GM12878 (cell line): Measurements from ENCODE around the gene METTL8. TPM values are rescaled to one million over a fixed set of nuclear protein-coding genes. Genes with fewer than 3 reads are reported as not detected.

ENCODE experiments used
- ATAC-seq: fragments of 200-7000 bp; cut with Tn5 transposase; 3 replicates; pipeline ENCODE4 v1.9.1; 2020; ENCODE audit warnings: mild to moderate bottlenecking, moderate library complexity
- BruUV-seq: library from RNA; stranded (reverse); fragments of 400-500 nt; replicated peaks from 2 replicates; lab custom pipeline; 2021; lab: Mats Ljungman, UMichigan
- CTCF ChIA-PET: fragments of 300-600 bp; sonication (Branson Sonifier 250); formaldehyde crosslinking; extraction: SDS; loops from one replicate; lab custom pipeline; 2021; ENCODE audit warnings: inconsistent platforms; lab: Yijun Ruan, JAX
- POLR2A ChIA-PET: fragments of 350-600 bp; formaldehyde crosslinking; extraction: SDS; loops from one replicate; lab custom pipeline; 2021; ENCODE audit warnings: inconsistent platforms; lab: Charles Lee
- RAD21 ChIA-PET: fragments of 300-600 bp; sonication (Branson Sonifier 250); formaldehyde crosslinking; loops from one replicate; lab custom pipeline; 2023; ENCODE audit warnings: antibody characterized with exemption; ENCODE audit not compliant: unreplicated experiment; lab: Charles Lee
- SMC1A ChIA-PET: fragments of 300-600 bp; sonication (Branson Sonifier 250); formaldehyde crosslinking; loops from one replicate; lab custom pipeline; 2023; ENCODE audit not compliant: unreplicated experiment, uncharacterized antibody; lab: Charles Lee
- DNase-seq: peaks from one replicate; pipeline ENCODE4 v3.0.0-alpha.2; 2011; ENCODE audit warnings: low read depth, low spot score
- FAIRE-seq: peaks from 3 replicates; lab custom pipeline; 2011; peaks lifted over from hg19 to GRCh38; lab: Jason Lieb, UNC
- H2AFZ ChIP-seq: 2 replicates; pipeline ENCODE4 v1.6.0; 2011; ENCODE audit warnings: low read depth, low read length, control low read depth; ENCODE audit not compliant: control insufficient read depth
- H3K27ac ChIP-seq: 2 replicates; pipeline ENCODE4 v1.5.1; 2011; ENCODE audit warnings: control low read depth; ENCODE audit not compliant: control insufficient read depth, insufficient read depth
- H3K27me3 ChIP-seq, 2 experiments: replicated peaks in 1 of 2; 2 replicates each; pipeline versions ENCODE4 v1.6.0 to v1.6.1; 2011; ENCODE audit warnings: low read length in 1 of 2; ENCODE audit not compliant: control insufficient read depth in 2 of 2, insufficient read depth in 2 of 2
- H3K36me3 ChIP-seq, 2 experiments: 2 replicates each; pipeline ENCODE4 v1.5.1; 2011; ENCODE audit warnings: low read length in 1 of 2; ENCODE audit not compliant: control insufficient read depth in 2 of 2, insufficient read depth in 2 of 2
- H3K4me1 ChIP-seq: 2 replicates; pipeline ENCODE4 v1.6.1; 2011; ENCODE audit warnings: mild to moderate bottlenecking, low read length, moderate library complexity, mixed read lengths; ENCODE audit not compliant: control insufficient read depth, insufficient read depth
- H3K4me2 ChIP-seq: 2 replicates; pipeline ENCODE4 v1.6.0; 2011; ENCODE audit warnings: control low read depth; ENCODE audit not compliant: control insufficient read depth, insufficient read depth
- H3K4me3 ChIP-seq: fragments of 200-600 bp; sonication (generic); 2 replicates; pipeline ENCODE4 v1.5.1; 2016
- H3K79me2 ChIP-seq: 2 replicates; pipeline ENCODE4 v1.6.0; 2011; ENCODE audit warnings: low read length; ENCODE audit not compliant: control insufficient read depth, insufficient read depth
- H3K9ac ChIP-seq: 2 replicates; pipeline ENCODE4 v1.8.0; 2011; ENCODE audit warnings: low read length, control low read depth, mixed read lengths; ENCODE audit not compliant: control insufficient read depth, insufficient read depth
- H3K9me3 ChIP-seq: replicated peaks from 3 replicates; pipeline ENCODE4 v1.5.1; 2011; ENCODE audit warnings: mild to moderate bottlenecking, low read length; ENCODE audit not compliant: control insufficient read depth, insufficient read depth
- H4K20me1 ChIP-seq: 2 replicates; pipeline ENCODE4 v1.6.0; 2011; ENCODE audit not compliant: control insufficient read depth, insufficient read depth
- DPF2 ChIP-seq: fragments of 450-650 bp; IDR thresholded peaks from 2 replicates; pipeline ENCODE4 v1.6.1; 2017; ENCODE audit warnings: mild to moderate bottlenecking
- EP300 ChIP-seq, 2 experiments: fragments of 150-350 bp in 1 of 2; IDR thresholded peaks; 2 replicates each; pipeline ENCODE4 v1.6.1; 2011 to 2012; ENCODE audit warnings: low read depth in 2 of 2, low read length in 2 of 2, borderline replicate concordance in 1 of 2, improper control_type of control experiment in 1 of 2, inconsistent platforms in 1 of 2; ENCODE audit not compliant: control insufficient read depth in 1 of 2
- FOXK2 ChIP-seq: fragments of 450-650 bp; IDR thresholded peaks from 2 replicates; pipeline ENCODE4 v1.6.1; 2017; ENCODE audit warnings: mild to moderate bottlenecking, moderate library complexity
- IKZF1 ChIP-seq: fragments of 450-650 bp; conservative IDR thresholded peaks from 2 replicates; pipeline ENCODE4 v1.6.1; 2017; ENCODE audit warnings: antibody characterized with exemption, mild to moderate bottlenecking
- JUND ChIP-seq: IDR thresholded peaks from 2 replicates; pipeline ENCODE4 v1.6.1; 2012; ENCODE audit warnings: low read depth, mild to moderate bottlenecking, low read length, improper control_type of control experiment, moderate library complexity
- MTA3 ChIP-seq: IDR thresholded peaks from 2 replicates; pipeline ENCODE4 v1.6.1; 2012; ENCODE audit warnings: low read length, inconsistent platforms, borderline replicate concordance
- NFIC ChIP-seq: IDR thresholded peaks from 2 replicates; pipeline ENCODE4 v1.6.1; 2012; ENCODE audit warnings: low read depth, mild to moderate bottlenecking, inconsistent platforms, low read length, moderate library complexity
- NR2F1 ChIP-seq: fragments of 450-650 bp; conservative IDR thresholded peaks from 2 replicates; pipeline ENCODE4 v1.6.1; 2017; ENCODE audit warnings: mild to moderate bottlenecking
- POLR2AphosphoS2 ChIP-seq: IDR thresholded peaks from 2 replicates; pipeline ENCODE4 v1.6.1; 2011; ENCODE audit warnings: low read depth, mild to moderate bottlenecking, low read length, improper control_type of control experiment, moderate library complexity
- POLR2AphosphoS5 ChIP-seq: IDR thresholded peaks from 2 replicates; pipeline ENCODE4 v1.6.1; 2011; ENCODE audit warnings: mild to moderate bottlenecking, low read length, inconsistent platforms
- SPI1 ChIP-seq: IDR thresholded peaks from 2 replicates; pipeline ENCODE4 v1.6.1; 2011; ENCODE audit warnings: low read depth, mild to moderate bottlenecking, low read length, moderate library complexity, borderline replicate concordance; ENCODE audit not compliant: insufficient read depth
- SREBF2 ChIP-seq: IDR thresholded peaks from 2 replicates; pipeline ENCODE4 v1.6.1; 2012; ENCODE audit warnings: mild to moderate bottlenecking, low read length
- TBL1XR1 ChIP-seq: IDR thresholded peaks from 2 replicates; pipeline ENCODE4 v1.6.1; 2012; ENCODE audit warnings: low read depth, low read length, improper control_type of control experiment
- WGBS: methylation state at CpG from one replicate; pipeline ENCODE4 v1.1.6; 2016; ENCODE audit warnings: low lambda C conversion rate; ENCODE audit not compliant: insufficient replicate concordance, insufficient coverage; ENCODE audit errors: missing lambda C conversion rate; 5-methylcytosine and 5-hydroxymethylcytosine counted together
- in situ Hi-C: fragments of 300-500 bp; cut with MboI; formaldehyde crosslinking; loops from 9 replicates; pipeline ENCODE4 v1.14.3; 2018; ENCODE audit warnings: mixed read lengths
- intact Hi-C: fragments of 100-400 bp; cut with micrococcal nuclease; formaldehyde crosslinking; loops from one replicate; pipeline ENCODE4 v1.14.2; 2022; ENCODE audit not compliant: unreplicated experiment
- polyA plus RNA-seq, 11 experiments: library from polyadenylated mRNA; depleted of rRNA in 4 of 11; unstranded in 6 of 11; stranded (reverse) in 5 of 11; fragments of >200 nt; fragmentation: Nextera tagmentation in 4 of 11; fragmentation: Illumina TruSeq in 1 of 11; extraction: Ambion mirVana in 4 of 11; extraction: Trizol in 1 of 11; gene quantifications; 1 replicate in 1 of 11; 2 replicates in 10 of 11; pipeline versions ENCODE4 v1.2.1 to v1.2.3, GENCODE V29; 2011 to 2016; ENCODE audit warnings: inconsistent platforms in 2 of 11, missing spikeins in 2 of 11, low read depth in 1 of 11
- total RNA-seq, 4 experiments: library from RNA; depleted of rRNA in 3 of 4; stranded (reverse); fragments of >200 nt in 3 of 4; fragmentation: Illumina TruSeq in 1 of 4; extraction: Trizol in 1 of 4; gene quantifications; 2 replicates each; pipeline versions ENCODE4 v1.2.1 to v1.2.3, GENCODE V29; 2013 to 2021
- TF ChIP-seq, protein P1 (sequence below): IDR thresholded peaks from 2 replicates; pipeline ENCODE4 v1.6.1; 2012; ENCODE audit warnings: low read depth, low read length, improper control_type of control experiment
- TF ChIP-seq, protein P2 (sequence below): fragments of 450-650 bp; IDR thresholded peaks from 2 replicates; pipeline ENCODE4 v1.6.1; 2017; ENCODE audit warnings: mild to moderate bottlenecking, low read depth, inconsistent platforms; ENCODE audit not compliant: poor library complexity, severe bottlenecking
- TF ChIP-seq, protein P3 (sequence below): IDR thresholded peaks from 2 replicates; pipeline ENCODE4 v1.6.1; 2012; ENCODE audit warnings: low read depth, low read length, improper control_type of control experiment

METTL8 gene
- total and polyA plus RNA-seq, 10 of the 15 experiments (the other 5 are each of a cell fraction or from before 2014, with no cell fraction given), result 30.8 to 96.3 (median 51.5) TPM

DNA sequence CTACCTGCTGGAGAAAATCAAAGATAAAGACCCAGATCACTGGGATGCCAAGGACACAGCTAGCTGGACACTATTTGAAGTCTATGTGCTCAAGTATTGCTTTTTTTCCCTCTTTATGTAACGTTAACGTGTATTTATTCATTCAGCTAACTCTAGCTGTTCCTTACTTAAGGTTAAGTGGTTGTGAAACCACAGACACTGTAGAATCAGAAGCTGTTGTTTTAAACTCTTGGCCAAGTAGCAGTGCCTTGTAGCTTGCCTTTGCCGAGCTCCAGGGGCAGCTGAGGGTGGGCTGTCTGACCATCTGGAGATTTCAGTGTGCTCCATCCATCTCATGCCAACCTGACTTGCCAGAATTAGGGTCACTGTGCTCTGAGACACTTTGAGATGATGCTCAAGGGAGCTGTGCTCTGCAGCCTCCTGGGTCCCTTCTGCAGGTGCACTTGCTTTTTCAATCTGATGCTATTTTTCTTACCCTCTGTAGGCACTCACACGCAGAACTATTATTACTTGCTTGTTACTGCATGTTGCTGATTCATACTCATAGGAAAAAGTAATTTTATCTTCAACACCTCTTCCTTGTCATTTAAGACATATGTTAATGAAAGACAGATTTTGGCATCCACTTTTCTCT, 116.2 kb downstream of the METTL8 start:
- H3K4me3 ChIP-seq, result no peak overlapping the region; the same call in 1 of the 2 replicates
- H3K27me3 ChIP-seq, result no peaks in the 10 kb centered on the region
- ChIA-PET RAD21 (interaction anchor here (0.8 to 14.6 kb wide), 20 partner anchors 8 to 189 kb away, joined by 3 to 215 read pairs (median 13); partner anchors contain the start of gene TLK1), SMC1A (interaction anchor here (0.8 to 18.9 kb wide), 30 partner anchors 8 to 345 kb away, joined by 3 to 273 read pairs (median 6); partner anchors contain the start of gene TLK1), POLR2A (interaction anchor here (0.6 to 12.0 kb wide), 17 partner anchors 9 to 159 kb away, joined by 3 to 168 read pairs (median 4); partner anchors contain the start of genes DCAF17, METTL8 and TLK1), CTCF (interaction anchor here (0.5 to 11.3 kb wide), 14 partner anchors 9 to 231 kb away, joined by 3 to 110 read pairs (median 6); partner anchors contain the start of gene TLK1)
- in situ Hi-C loops, result loop anchor here (5.0 kb wide), 1 partner anchor 155 kb away; the partner anchor contains the start of gene TLK1
- peaks cover 3% of the 10 kb centered on the region; the same call in 2 of the 3 replicates for H3K9me3 ChIP-seq
- peak overlapping the region; percentile 89 for H3K9ac ChIP-seq
- 0% methylated on average over 4 of the region's 4 CpGs for WGBS
- peak overlapping the region; percentile 26 for H2AFZ ChIP-seq
- DNase-seq (peak; percentile 74), ATAC-seq (peak; percentile 39), FAIRE-seq (no peak)
- peaks cover 65% of the 10 kb centered on the region for H3K4me1 ChIP-seq
- H3K4me2 ChIP-seq, result peak overlapping the region; percentile 62
- intact Hi-C loops, result loop anchor here (2.0 to 5.0 kb wide), 3 partner anchors 70 to 230 kb away; no protein-coding TSS in a partner anchor
- H4K20me1 ChIP-seq, result no peaks in the 10 kb centered on the region
- 0 out of 4 replicates have a peak, but pooled peaks cover 0 to 3% of the 10 kb centered on the region in 2 experiments for H3K36me3 ChIP-seq
- H3K79me2 ChIP-seq, result peaks cover 16% of the 10 kb centered on the region
- H3K27ac ChIP-seq, result peak overlapping the region; percentile 100
- BruUV-seq, result no TSS peak
- peak; percentile 38 to 82; a peak in 3 of 4 replicates for TF ChIP-seq EP300 (IDR thresholded peaks at IDR 0.05; ENCODE audit: borderline replicate concordance in 1 of 2, control insufficient read depth in 1 of 2, low read depth in 2 of 2, low read length in 2 of 2)
- TF ChIP-seq, protein P1, sequence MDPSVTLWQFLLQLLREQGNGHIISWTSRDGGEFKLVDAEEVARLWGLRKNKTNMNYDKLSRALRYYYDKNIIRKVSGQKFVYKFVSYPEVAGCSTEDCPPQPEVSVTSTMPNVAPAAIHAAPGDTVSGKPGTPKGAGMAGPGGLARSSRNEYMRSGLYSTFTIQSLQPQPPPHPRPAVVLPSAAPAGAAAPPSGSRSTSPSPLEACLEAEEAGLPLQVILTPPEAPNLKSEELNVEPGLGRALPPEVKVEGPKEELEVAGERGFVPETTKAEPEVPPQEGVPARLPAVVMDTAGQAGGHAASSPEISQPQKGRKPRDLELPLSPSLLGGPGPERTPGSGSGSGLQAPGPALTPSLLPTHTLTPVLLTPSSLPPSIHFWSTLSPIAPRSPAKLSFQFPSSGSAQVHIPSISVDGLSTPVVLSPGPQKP, result no peak
- TF ChIP-seq POLR2AphosphoS5, result peak; percentile 60; the same call in 1 of the 2 replicates
- TF ChIP-seq NFIC, result peak; percentile 90
- no peak for TF ChIP-seq SPI1
- TF ChIP-seq MTA3, result no peak
- TF ChIP-seq SREBF2, result no peak
- TF ChIP-seq NR2F1, result peak; percentile 15; the same call in 1 of the 2 replicates
- TF ChIP-seq, protein P2, sequence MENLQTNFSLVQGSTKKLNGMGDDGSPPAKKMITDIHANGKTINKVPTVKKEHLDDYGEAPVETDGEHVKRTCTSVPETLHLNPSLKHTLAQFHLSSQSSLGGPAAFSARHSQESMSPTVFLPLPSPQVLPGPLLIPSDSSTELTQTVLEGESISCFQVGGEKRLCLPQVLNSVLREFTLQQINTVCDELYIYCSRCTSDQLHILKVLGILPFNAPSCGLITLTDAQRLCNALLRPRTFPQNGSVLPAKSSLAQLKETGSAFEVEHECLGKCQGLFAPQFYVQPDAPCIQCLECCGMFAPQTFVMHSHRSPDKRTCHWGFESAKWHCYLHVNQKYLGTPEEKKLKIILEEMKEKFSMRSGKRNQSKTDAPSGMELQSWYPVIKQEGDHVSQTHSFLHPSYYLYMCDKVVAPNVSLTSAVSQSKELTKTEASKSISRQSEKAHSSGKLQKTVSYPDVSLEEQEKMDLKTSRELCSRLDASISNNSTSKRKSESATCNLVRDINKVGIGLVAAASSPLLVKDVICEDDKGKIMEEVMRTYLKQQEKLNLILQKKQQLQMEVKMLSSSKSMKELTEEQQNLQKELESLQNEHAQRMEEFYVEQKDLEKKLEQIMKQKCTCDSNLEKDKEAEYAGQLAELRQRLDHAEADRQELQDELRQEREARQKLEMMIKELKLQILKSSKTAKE, result no peak
- TF ChIP-seq DPF2, result no peak; the same call in 1 of the 2 replicates
- TF ChIP-seq, protein P3, sequence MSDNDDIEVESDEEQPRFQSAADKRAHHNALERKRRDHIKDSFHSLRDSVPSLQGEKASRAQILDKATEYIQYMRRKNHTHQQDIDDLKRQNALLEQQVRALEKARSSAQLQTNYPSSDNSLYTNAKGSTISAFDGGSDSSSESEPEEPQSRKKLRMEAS, result peak; percentile 53; the same call in 1 of the 2 replicates
- TF ChIP-seq IKZF1, result 0 out of 2 replicates have a peak, but pooled peaks have one; percentile 31
- no peak for TF ChIP-seq TBL1XR1
- TF ChIP-seq FOXK2, result no peak
- peak; percentile 34; the same call in 1 of the 2 replicates for TF ChIP-seq JUND
- TF ChIP-seq POLR2AphosphoS2, result peak; percentile 61; the same call in 1 of the 2 replicates
